Skin of body (tissue), 2 donors: ENCODE data around the gene RAB33B. TPM values are rescaled to one million over a fixed set of nuclear protein-coding genes. Genes with fewer than 3 reads are reported as not detected.
A peak's percentile ranks its signal among the peaks of the same experiment; 100 is the strongest.
"Not testable (repeated sequence)": the region's sequence is repeated elsewhere in the genome, so short reads cannot be mapped to it uniquely, and the experiment has no call there.

ENCODE experiments used
- DNase-seq: peaks from one replicate; lab custom pipeline; 2025; lab: John Stamatoyannopoulos, UW
- total RNA-seq: library from RNA; depleted of rRNA; stranded (reverse); fragments of >200 nt; gene quantifications from one replicate; pipeline ENCODE4 v1.2.3, GENCODE V29; 2014

The RAB33B gene
- total RNA-seq, 1 donor from 2014 or later: 16.3 TPM

- DNase-seq: no peak
Observed at GRCh38 chr4:139461022-139461628, 7.2 kb downstream of the RAB33B start.

- not testable (repeated sequence) for DNase-seq
Observed at GRCh38 chr4:139464512-139464911, 10.6 kb downstream of the RAB33B start.

- no peak for DNase-seq
Observed at GRCh38 chr4:139465922-139466321, 12.0 kb downstream of the RAB33B start.

GRCh38 chr4:139468756-139469155 lies 14.8 kb downstream of the RAB33B start:
- DNase-seq: not testable (repeated sequence)

- DNase-seq: no peak
Observed at GRCh38 chr4:139469216-139469615, 15.3 kb downstream of the RAB33B start.

- no peak for DNase-seq
Observed at GRCh38 chr4:139469869-139470268, 15.9 kb downstream of the RAB33B start.

- DNase-seq: no peak
Observed at GRCh38 chr4:139470295-139470694, 16.4 kb downstream of the RAB33B start.

GRCh38 chr4:139470997-139471665 lies 17.2 kb downstream of the RAB33B start:
- no peak for DNase-seq

GRCh38 chr4:139472852-139473251 lies 18.9 kb downstream of the RAB33B start:
- DNase-seq: no peak

- DNase-seq: no peak
Observed at GRCh38 chr4:139476363-139476762, 22.4 kb downstream of the RAB33B start.

GRCh38 chr4:139481465-139481864 lies 27.5 kb downstream of the RAB33B start:
- no peak for DNase-seq

GRCh38 chr4:139483000-139483399 lies 29.1 kb downstream of the RAB33B start:
- DNase-seq: no peak

GRCh38 chr4:139484783-139485311 lies 30.9 kb downstream of the RAB33B start:
- no peak for DNase-seq

- DNase-seq: no peak
Observed at GRCh38 chr4:139488442-139488841, 34.5 kb downstream of the RAB33B start.

GRCh38 chr4:139489638-139490037 lies 35.7 kb downstream of the RAB33B start:
- no peak for DNase-seq

GRCh38 chr4:139492429-139492828 lies 38.5 kb downstream of the RAB33B start:
- no peak for DNase-seq

- no peak for DNase-seq
Observed at GRCh38 chr4:139493176-139493575, 39.3 kb downstream of the RAB33B start.

- DNase-seq: no peak
Observed at GRCh38 chr4:139499186-139499585, 45.3 kb downstream of the RAB33B start.

GRCh38 chr4:139501117-139501516 lies 47.2 kb downstream of the RAB33B start:
- DNase-seq: peak; percentile 20

GRCh38 chr4:139501527-139501926 lies 47.6 kb downstream of the RAB33B start:
- DNase-seq: no peak

- no peak for DNase-seq
Observed at GRCh38 chr4:139501927-139502899, 48.3 kb downstream of the RAB33B start.
